ACHN (cell line): ENCODE results near the gene SELENOF.

ENCODE experiments used
- DNase-seq: peaks from one replicate; pipeline ENCODE4 v3.0.0-alpha.2; 2015
- in situ Hi-C: cut with HindIII; loops from 2 replicates; pipeline ENCODE4 v1.10.0; 2017; ENCODE audit warnings: low sequenced_read_pairs, low pct_ligation_motif_present, low pct_unique_long_range_greater_than_20kb

SELENOF gene

GRCh38 chr1:86866665-86867064 lies 47.3 kb downstream of the SELENOF start:
- in situ Hi-C loops, result no loop called here
- DNase-seq, result no peak

GRCh38 chr1:86865973-86866637 lies 47.8 kb downstream of the SELENOF start:
- in situ Hi-C loops, result no loop called here
- DNase-seq, result no peak

- DNase-seq, result no peak
- in situ Hi-C loops, result no loop called here
Measured at GRCh38 chr1:86862920-86863319, 51.0 kb downstream of the SELENOF start.

DNA sequence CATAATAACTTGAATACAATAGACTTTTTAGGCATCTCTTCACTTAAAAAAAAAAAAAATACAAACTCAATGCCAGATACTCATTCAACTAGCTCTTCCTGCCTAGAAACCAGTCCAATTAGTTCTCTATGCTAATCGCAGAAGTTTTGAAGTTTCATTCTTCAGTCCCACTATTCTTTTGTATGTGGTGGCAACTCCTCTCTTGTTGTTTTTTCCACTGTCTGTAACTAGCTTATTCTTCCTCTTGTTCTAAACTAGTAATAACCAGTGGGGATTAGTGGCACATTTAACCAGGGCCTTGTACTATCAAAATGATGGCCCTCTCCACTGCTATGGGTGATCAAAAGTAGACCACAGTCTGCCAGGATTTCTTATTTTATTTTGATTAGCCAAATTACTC lies 52.5 kb downstream of the SELENOF start:
- in situ Hi-C loops, result no loop called here
- no peak for DNase-seq

DNA sequence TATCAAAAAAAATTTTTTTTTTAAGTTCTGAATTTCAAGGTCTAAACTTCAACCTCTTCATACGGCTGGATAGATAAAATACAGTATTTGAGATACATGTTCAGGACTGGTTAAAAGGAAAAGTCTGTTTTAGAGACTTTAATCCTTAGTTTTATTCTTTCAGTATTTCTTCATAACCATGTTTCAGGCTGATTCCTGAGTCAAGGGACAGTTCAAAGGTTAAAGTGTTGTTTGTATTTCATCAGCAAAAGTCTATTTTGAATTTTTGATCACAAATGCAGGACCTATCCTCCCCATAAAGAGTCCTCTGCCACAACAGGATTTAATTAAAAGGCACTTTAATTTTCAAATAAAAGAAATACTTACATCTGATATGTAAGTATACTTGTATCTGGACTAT lies 53.5 kb downstream of the SELENOF start:
- DNase-seq, result no peak
- in situ Hi-C loops, result no loop called here

GRCh38 chr1:86860020-86860419 lies 53.9 kb downstream of the SELENOF start:
- in situ Hi-C loops, result no loop called here
- no peak for DNase-seq

- in situ Hi-C loops, result no loop called here
- DNase-seq, result no peak
Measured at GRCh38 chr1:86858524-86859261, 55.2 kb downstream of the SELENOF start.

DNA sequence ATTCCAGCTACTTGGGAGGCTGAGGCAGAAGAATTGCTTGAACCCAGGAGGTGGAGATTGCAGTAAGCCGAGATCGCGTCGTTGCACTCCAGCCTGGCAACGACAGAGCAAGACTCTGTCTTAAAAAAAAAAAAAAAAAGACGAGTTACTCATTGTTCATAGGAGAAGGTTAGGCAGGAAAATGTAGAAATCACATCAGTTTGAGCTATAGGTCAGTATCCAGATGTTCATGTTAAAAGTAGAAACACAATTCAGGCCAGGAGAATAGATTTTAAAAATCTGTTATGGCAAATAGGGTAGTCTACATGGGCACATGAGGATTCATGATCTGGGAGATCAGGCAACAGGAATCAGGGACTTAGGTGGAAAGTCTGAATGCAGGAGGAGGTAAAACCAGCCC lies 57.7 kb downstream of the SELENOF start:
- in situ Hi-C loops, result no loop called here
- DNase-seq, result no peak

- DNase-seq, result no peak
- in situ Hi-C loops, result no loop called here
Measured at GRCh38 chr1:86854352-86854751, 59.6 kb downstream of the SELENOF start.

- no peak for DNase-seq
- in situ Hi-C loops, result no loop called here
Measured at GRCh38 chr1:86852782-86853408, 61.0 kb downstream of the SELENOF start.

DNA sequence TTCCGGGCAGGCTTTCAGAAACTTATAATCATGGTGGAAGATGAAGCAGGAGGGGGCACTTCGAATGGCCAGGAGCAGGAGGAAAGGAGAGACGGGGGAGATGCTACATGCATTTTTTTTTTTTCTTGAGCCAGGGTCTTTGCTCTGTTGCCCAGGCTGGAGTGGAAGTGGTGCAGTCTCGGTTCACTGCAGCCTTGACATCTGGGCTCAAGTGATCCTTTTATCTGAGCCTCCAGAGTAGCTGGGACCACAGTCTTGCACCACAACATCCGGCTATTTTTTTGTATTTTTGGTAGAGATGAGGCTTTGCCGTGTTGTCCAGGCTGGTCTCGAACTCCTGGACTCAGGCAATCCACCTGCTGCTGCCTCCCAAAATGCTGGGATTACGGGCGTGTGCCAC lies 61.6 kb downstream of the SELENOF start:
- DNase-seq, result no peak
- in situ Hi-C loops, result no loop called here

GRCh38 chr1:86849756-86850155 lies 64.2 kb downstream of the SELENOF start:
- in situ Hi-C loops, result no loop called here
- DNase-seq, result no peak

GRCh38 chr1:86848654-86849053 lies 65.3 kb downstream of the SELENOF start:
- in situ Hi-C loops, result no loop called here
- DNase-seq, result no peak

- DNase-seq, result no peak
Measured at GRCh38 chr1:86846164-86846647, 67.7 kb downstream of the SELENOF start.

DNA sequence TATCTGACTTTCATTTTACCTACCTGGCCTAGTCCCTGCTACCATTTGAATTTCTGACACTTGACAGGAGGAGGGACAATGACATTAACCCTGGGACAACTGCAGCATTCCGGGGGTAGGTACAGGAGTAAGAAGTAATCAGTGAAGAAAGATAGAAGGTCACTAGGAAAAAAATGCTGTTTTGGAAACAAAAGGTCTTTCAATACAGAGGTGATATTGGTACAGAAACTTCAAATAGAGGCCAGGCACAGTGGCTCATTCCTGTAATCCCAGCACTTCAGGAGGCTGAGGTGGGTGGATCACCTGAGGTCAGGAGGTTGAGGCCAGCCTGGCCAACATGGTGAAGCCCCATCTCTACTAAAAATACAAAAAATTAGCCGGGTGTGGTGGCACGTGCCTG lies 68.4 kb downstream of the SELENOF start:
- DNase-seq, result no peak
- in situ Hi-C loops, result no loop called here

More at GRCh38 chr1:86846164-86846647, 67.7 kb downstream of the SELENOF start:
- in situ Hi-C loops, result no loop called here

DNA sequence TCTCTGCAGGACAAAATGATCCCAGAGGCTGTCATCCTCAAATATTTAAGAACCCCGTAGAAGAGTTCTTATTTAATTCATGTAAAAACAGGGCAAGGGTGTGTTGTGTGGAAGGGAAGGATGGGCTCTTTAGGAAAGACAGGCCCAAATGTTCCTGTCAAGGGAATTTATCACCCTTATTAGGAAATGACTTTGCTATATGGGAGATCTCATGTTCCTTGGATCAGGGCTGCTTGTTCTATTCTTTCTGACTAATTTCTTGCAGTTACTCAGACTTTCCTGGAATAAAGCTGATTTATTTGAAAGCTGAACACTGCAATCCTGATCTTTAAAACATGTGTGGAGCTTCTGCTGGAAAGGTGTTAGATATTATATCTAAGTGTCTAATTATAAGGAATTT lies 72.8 kb downstream of the SELENOF start:
- in situ Hi-C loops, result no loop called here
- DNase-seq, result no peak

- DNase-seq, result peak; percentile 83
- in situ Hi-C loops, result no loop called here
Measured at GRCh38 chr1:86833461-86834215, 80.3 kb downstream of the SELENOF start.

GRCh38 chr1:86832433-86832832 lies 81.5 kb downstream of the SELENOF start:
- DNase-seq, result no peak
- in situ Hi-C loops, result no loop called here

- in situ Hi-C loops, result no loop called here
- DNase-seq, result no peak
Measured at GRCh38 chr1:86829321-86829720, 84.6 kb downstream of the SELENOF start.
